B cell (primary cell): ENCODE measurements around the gene ARX. TPM values are rescaled to one million over a fixed set of nuclear protein-coding genes. Genes with fewer than 3 reads are reported as not detected.

Experiments used
- ATAC-seq: fragments of 200-7000 bp; cut with Tn5 transposase; one replicate; pipeline ENCODE4 v1.10.0; 2021; ENCODE audit warnings: low read depth, mild to moderate bottlenecking, moderate number of reproducible peaks, moderate library complexity
- CTCF ChIA-PET: fragments of 350-600 bp; sonication (Branson Sonifier 250); formaldehyde crosslinking; loops from one replicate; lab custom pipeline; 2021; ENCODE audit warnings: antibody characterized with exemption, inconsistent platforms; lab: Charles Lee
- POLR2A ChIA-PET: fragments of 350-600 bp; sonication (Branson Sonifier 250); formaldehyde crosslinking; loops from one replicate; lab custom pipeline; 2021; ENCODE audit warnings: antibody characterized with exemption; lab: Charles Lee
- DNase-seq: peaks from one replicate; pipeline ENCODE4 v3.0.0; 2013
- H2AFZ ChIP-seq: 2 replicates; pipeline ENCODE4 v1.6.1; 2012; ENCODE audit warnings: mild to moderate bottlenecking, low read depth, low read length; ENCODE audit not compliant: insufficient read depth, poor library complexity, severe bottlenecking
- H3K27ac ChIP-seq, 2 donors: 1 replicate in 1 of 2; 2 replicates in 1 of 2; pipeline ENCODE4 v1.5.1; 2012 to 2013; ENCODE audit warnings: low read length in 2 of 2, mild to moderate bottlenecking in 2 of 2, moderate library complexity in 1 of 2
- H3K27me3 ChIP-seq, 4 experiments: fragments of 200-600 bp in 1 of 4; sonication (generic) in 1 of 4; replicated peaks in 1 of 4; 1 replicate in 2 of 4; 2 replicates in 2 of 4; pipeline versions ENCODE4 v1.6.1 to v1.7.0; 2013 to 2016; ENCODE audit warnings: low read length in 3 of 4, mild to moderate bottlenecking in 2 of 4, mixed read lengths in 1 of 4, moderate library complexity in 1 of 4; ENCODE audit not compliant: insufficient read depth in 4 of 4, control insufficient read depth in 3 of 4; ENCODE audit errors: control extremely low read depth in 1 of 4
- H3K36me3 ChIP-seq, 2 experiments: replicated peaks in 1 of 2; 1 replicate in 1 of 2; 2 replicates in 1 of 2; pipeline versions ENCODE4 v1.6.1 to v1.7.1; 2013; ENCODE audit warnings: low read length in 1 of 2; ENCODE audit not compliant: insufficient read depth in 2 of 2, control insufficient read depth in 1 of 2; ENCODE audit errors: control extremely low read depth in 1 of 2, extremely low read depth in 1 of 2
- H3K4me1 ChIP-seq, 2 donors: fragments of 200-600 bp in 1 of 2; sonication (generic) in 1 of 2; 1 replicate in 1 of 2; 2 replicates in 1 of 2; pipeline versions ENCODE4 v1.5.1 to v1.6.1; 2013 to 2017; ENCODE audit warnings: low read length in 2 of 2; ENCODE audit not compliant: control insufficient read depth in 2 of 2, insufficient read depth in 2 of 2
- H3K4me2 ChIP-seq: replicated peaks from 2 replicates; pipeline ENCODE3; 2012; ENCODE audit warnings: mild to moderate bottlenecking, low read depth, low read length; ENCODE audit not compliant: poor library complexity, severe bottlenecking
- H3K4me3 ChIP-seq, 5 experiments: fragments of 200-600 bp in 1 of 5; sonication (generic) in 1 of 5; 1 replicate in 3 of 5; 2 replicates in 2 of 5; pipeline versions ENCODE4 v1.5.1 to v1.7.0; 2011 to 2016; ENCODE audit warnings: low read length in 4 of 5, mild to moderate bottlenecking in 4 of 5, low read depth in 2 of 5, control low read depth in 1 of 5, moderate library complexity in 1 of 5; ENCODE audit not compliant: insufficient read depth in 1 of 5; ENCODE audit errors: control extremely low read depth in 1 of 5, extremely low read depth in 1 of 5
- H3K79me2 ChIP-seq: fragments of 200-600 bp; sonication (generic); one replicate; pipeline ENCODE4 v1.6.0; 2016; ENCODE audit warnings: low read length; ENCODE audit not compliant: control insufficient read depth, insufficient read depth
- H3K9ac ChIP-seq: fragments of 200-600 bp; sonication (generic); 2 replicates; pipeline ENCODE4 v1.6.1; 2017; ENCODE audit warnings: mild to moderate bottlenecking, low read length, moderate library complexity
- H3K9me3 ChIP-seq, 3 donors: one replicate each; pipeline versions ENCODE4 v1.6.1 to v1.7.1; 2013; ENCODE audit warnings: low read length in 2 of 3; ENCODE audit not compliant: control insufficient read depth in 2 of 3, insufficient read depth in 1 of 3; ENCODE audit errors: control extremely low read depth in 1 of 3
- H4K20me1 ChIP-seq: 2 replicates; pipeline ENCODE4 v1.6.0; 2012; ENCODE audit warnings: mild to moderate bottlenecking, low read length; ENCODE audit not compliant: insufficient read depth, control insufficient read depth, poor library complexity, severe bottlenecking
- H3K27ac Mint-ChIP-seq: one replicate; pipeline ENCODE4 v1.8.0; 2021; ENCODE audit warnings: mixed read lengths
- H3K27me3 Mint-ChIP-seq: one replicate; pipeline ENCODE4 v1.8.0; 2021; ENCODE audit warnings: mixed read lengths
- H3K4me1 Mint-ChIP-seq: one replicate; pipeline ENCODE4 v1.8.0; 2021; ENCODE audit warnings: mixed read lengths
- H3K4me3 Mint-ChIP-seq: one replicate; pipeline ENCODE4 v1.8.0; 2021; ENCODE audit warnings: mixed read lengths
- H3K9me3 Mint-ChIP-seq: one replicate; pipeline ENCODE4 v1.8.0; 2022; ENCODE audit warnings: mixed read lengths; ENCODE audit not compliant: insufficient read depth
- EZH2 ChIP-seq: IDR thresholded peaks from 2 replicates; pipeline ENCODE4 v1.6.1; 2012; ENCODE audit warnings: borderline replicate concordance, low read depth, mild to moderate bottlenecking, moderate library complexity, low read length; ENCODE audit not compliant: insufficient read depth, poor library complexity, severe bottlenecking
- WGBS: methylation state at CpG from one replicate; pipeline ENCODE4 v1.1.5; 2013; ENCODE audit warnings: missing lambda C conversion rate; ENCODE audit not compliant: insufficient coverage; 5-methylcytosine and 5-hydroxymethylcytosine counted together
- intact Hi-C: fragments of 100-400 bp; cut with micrococcal nuclease; formaldehyde crosslinking; loops from one replicate; pipeline ENCODE4 v1.10.0; 2022
- polyA plus RNA-seq: library from polyadenylated mRNA; depleted of rRNA; stranded (reverse); fragments of >200 nt; gene quantifications from 2 replicates; pipeline ENCODE4 v1.2.3, GENCODE V29; 2012
- total RNA-seq, 2 donors: library from RNA; stranded (reverse); fragments of 120-200 nt in 1 of 2; gene quantifications; 1 replicate in 1 of 2; 2 replicates in 1 of 2; pipeline versions ENCODE4 v1.2.3 to v1.2.4, GENCODE V29; 2013 to 2022
- TF ChIP-seq, protein P1 (sequence below): fragments of 200-600 bp; IDR thresholded peaks from one replicate; pipeline ENCODE4 v1.8.0; 2022; ENCODE audit warnings: antibody characterized with exemption, mild to moderate bottlenecking

Gene ARX
- total and polyA plus RNA-seq, 2 donors (not counting 1 experiment from before 2014, with no cell fraction given) = not detected

- POLR2A ChIA-PET = no interaction called here
- no peak overlapping the region for H3K27ac Mint-ChIP-seq
- H2AFZ ChIP-seq = no peak overlapping the region
- no peaks in the 10 kb centered on the region for H3K36me3 ChIP-seq
- no peak overlapping the region for H3K27ac ChIP-seq
- no peak overlapping the region for H3K4me3 Mint-ChIP-seq
- no peak overlapping the region for H3K4me3 ChIP-seq
- no peaks in the 10 kb centered on the region for H3K9me3 Mint-ChIP-seq
- ATAC-seq (no peak), DNase-seq (no peak)
- intact Hi-C loops = no loop called here
- no peak overlapping the region for H3K9ac ChIP-seq
- no peaks in the 10 kb centered on the region for H3K27me3 ChIP-seq
- H3K9me3 ChIP-seq = no peaks in the 10 kb centered on the region
- H3K79me2 ChIP-seq = no peaks in the 10 kb centered on the region
- CTCF ChIA-PET = no interaction called here
- H3K27me3 Mint-ChIP-seq = no peaks in the 10 kb centered on the region
- H4K20me1 ChIP-seq = no peaks in the 10 kb centered on the region
- peaks cover 4% of the 10 kb centered on the region for H3K4me1 Mint-ChIP-seq
- no peak overlapping the region for H3K4me2 ChIP-seq
- no peaks in the 10 kb centered on the region for H3K4me1 ChIP-seq
- TF ChIP-seq EZH2 = no peak
- TF ChIP-seq, protein P1, sequence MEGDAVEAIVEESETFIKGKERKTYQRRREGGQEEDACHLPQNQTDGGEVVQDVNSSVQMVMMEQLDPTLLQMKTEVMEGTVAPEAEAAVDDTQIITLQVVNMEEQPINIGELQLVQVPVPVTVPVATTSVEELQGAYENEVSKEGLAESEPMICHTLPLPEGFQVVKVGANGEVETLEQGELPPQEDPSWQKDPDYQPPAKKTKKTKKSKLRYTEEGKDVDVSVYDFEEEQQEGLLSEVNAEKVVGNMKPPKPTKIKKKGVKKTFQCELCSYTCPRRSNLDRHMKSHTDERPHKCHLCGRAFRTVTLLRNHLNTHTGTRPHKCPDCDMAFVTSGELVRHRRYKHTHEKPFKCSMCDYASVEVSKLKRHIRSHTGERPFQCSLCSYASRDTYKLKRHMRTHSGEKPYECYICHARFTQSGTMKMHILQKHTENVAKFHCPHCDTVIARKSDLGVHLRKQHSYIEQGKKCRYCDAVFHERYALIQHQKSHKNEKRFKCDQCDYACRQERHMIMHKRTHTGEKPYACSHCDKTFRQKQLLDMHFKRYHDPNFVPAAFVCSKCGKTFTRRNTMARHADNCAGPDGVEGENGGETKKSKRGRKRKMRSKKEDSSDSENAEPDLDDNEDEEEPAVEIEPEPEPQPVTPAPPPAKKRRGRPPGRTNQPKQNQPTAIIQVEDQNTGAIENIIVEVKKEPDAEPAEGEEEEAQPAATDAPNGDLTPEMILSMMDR = no peak
These were observed 58.9 kb downstream of the ARX start for GRCh38 chrX:24956828-24957227.

- DNase-seq (no peak), ATAC-seq (no peak)
- H3K79me2 ChIP-seq = no peaks in the 10 kb centered on the region
- H3K4me3 Mint-ChIP-seq = no peak overlapping the region
- H3K4me3 ChIP-seq = no peak overlapping the region
- H2AFZ ChIP-seq = no peak overlapping the region
- H3K27me3 Mint-ChIP-seq = no peaks in the 10 kb centered on the region
- ChIA-PET POLR2A (no interaction called here), CTCF (no interaction called here)
- H3K27ac Mint-ChIP-seq = no peak overlapping the region
- no peaks in the 10 kb centered on the region for H3K36me3 ChIP-seq
- no peaks in the 10 kb centered on the region for H3K9me3 ChIP-seq
- H3K27ac ChIP-seq = no peak overlapping the region
- no peaks in the 10 kb centered on the region for H3K27me3 ChIP-seq
- intact Hi-C loops = no loop called here
- TF ChIP-seq EZH2 = no peak
- TF ChIP-seq, protein P1 = no peak
- no peak overlapping the region for H3K4me2 ChIP-seq
- no peak overlapping the region for H3K9ac ChIP-seq
- H3K4me1 Mint-ChIP-seq = no peaks in the 10 kb centered on the region
- WGBS = no CpG with 5 or more reads among the region's 2 CpGs
- H3K9me3 Mint-ChIP-seq = no peaks in the 10 kb centered on the region
- H4K20me1 ChIP-seq = no peaks in the 10 kb centered on the region
- no peaks in the 10 kb centered on the region for H3K4me1 ChIP-seq
These were observed 60.3 kb downstream of the ARX start for GRCh38 chrX:24955372-24955930.
